HepG2 (cell line): ENCODE data around the gene LTBR. TPM values are rescaled to one million over a fixed set of nuclear protein-coding genes. Genes with fewer than 3 reads are reported as not detected.

Source experiments
- ARNT2 ChIP-seq: sonication (generic); formaldehyde crosslinking; IDR thresholded peaks from 2 replicates; pipeline ENCODE4 v1.8.0; 2022; ENCODE audit warnings: mild to moderate bottlenecking, low read depth, missing genetic modification reagents, moderate library complexity
- CREM ChIP-seq, 2 experiments: sonication (generic) in 1 of 2; formaldehyde crosslinking in 1 of 2; IDR thresholded peaks; 2 replicates each; pipeline versions ENCODE4 v1.4.0 to v1.6.1; 2016 to 2020; ENCODE audit warnings: antibody characterized with exemption in 1 of 2, mild to moderate bottlenecking in 1 of 2, missing genetic modification reagents in 1 of 2
- ETS1 ChIP-seq: sonication (generic); formaldehyde crosslinking; IDR thresholded peaks from 2 replicates; pipeline ENCODE4 v1.4.0; 2020; ENCODE audit warnings: missing genetic modification reagents
- GATAD2A ChIP-seq: IDR thresholded peaks from 2 replicates; pipeline ENCODE4 v1.6.1; 2016
- GZF1 ChIP-seq: sonication (generic); formaldehyde crosslinking; IDR thresholded peaks from 2 replicates; pipeline ENCODE4 v1.5.1; 2020; ENCODE audit warnings: mild to moderate bottlenecking, missing genetic modification reagents
- MTF1 ChIP-seq: sonication (generic); formaldehyde crosslinking; IDR thresholded peaks from 2 replicates; pipeline ENCODE4 v1.5.0; 2020; ENCODE audit warnings: missing genetic modification reagents
- NAIF1 ChIP-seq: sonication (generic); formaldehyde crosslinking; IDR thresholded peaks from 2 replicates; pipeline ENCODE4 v1.5.0; 2020; ENCODE audit warnings: mild to moderate bottlenecking, missing genetic modification reagents, borderline replicate concordance
- PATZ1 ChIP-seq: sonication (generic); formaldehyde crosslinking; IDR thresholded peaks from 2 replicates; pipeline ENCODE4 v1.4.0; 2020; ENCODE audit warnings: missing genetic modification reagents
- PPARG ChIP-seq: conservative IDR thresholded peaks from 2 replicates; pipeline ENCODE4 v1.6.1; 2016; ENCODE audit warnings: missing biosample characterization, missing genetic modification reagents
- RBFOX2 ChIP-seq: fragments of 200-400 bp; formaldehyde crosslinking; IDR thresholded peaks from 2 replicates; pipeline ENCODE4 v1.6.1; 2017; ENCODE audit warnings: low read depth, mild to moderate bottlenecking, low read length
- SMAD3 ChIP-seq: sonication (generic); formaldehyde crosslinking; IDR thresholded peaks from 2 replicates; pipeline ENCODE4 v1.4.0; 2020; ENCODE audit warnings: missing genetic modification reagents
- ZC3H13 ChIP-seq: sonication (generic); formaldehyde crosslinking; IDR thresholded peaks from 2 replicates; pipeline ENCODE4 v1.8.1; 2023; ENCODE audit warnings: mild to moderate bottlenecking, missing genetic modification reagents, moderate library complexity
- ZFAT ChIP-seq: sonication (generic); formaldehyde crosslinking; conservative IDR thresholded peaks from 2 replicates; pipeline ENCODE4 v1.8.1; 2023; ENCODE audit warnings: missing genetic modification reagents, inconsistent platforms
- ZNF547 ChIP-seq: sonication (generic); formaldehyde crosslinking; IDR thresholded peaks from 2 replicates; pipeline ENCODE4 v1.5.1; 2020; ENCODE audit warnings: mild to moderate bottlenecking, missing genetic modification reagents
- ZNF749 ChIP-seq: sonication (generic); formaldehyde crosslinking; IDR thresholded peaks from 2 replicates; pipeline ENCODE4 v1.8.0; 2022; ENCODE audit warnings: mild to moderate bottlenecking, missing genetic modification reagents, moderate library complexity, borderline replicate concordance
- ZNF776 ChIP-seq: sonication (generic); formaldehyde crosslinking; IDR thresholded peaks from 2 replicates; pipeline ENCODE4 v1.4.0; 2020; ENCODE audit warnings: mild to moderate bottlenecking, missing genetic modification reagents
- ZNF788 ChIP-seq: sonication (generic); formaldehyde crosslinking; IDR thresholded peaks from 2 replicates; pipeline ENCODE4 v1.5.0; 2020; ENCODE audit warnings: mild to moderate bottlenecking, missing genetic modification reagents, borderline replicate concordance
- ZSCAN25 ChIP-seq: sonication (generic); formaldehyde crosslinking; IDR thresholded peaks from 2 replicates; pipeline ENCODE4 v1.8.0; 2022; ENCODE audit warnings: mild to moderate bottlenecking, missing genetic modification reagents
- polyA plus RNA-seq, 8 experiments: library from polyadenylated mRNA; depleted of rRNA in 3 of 8; stranded (reverse) in 7 of 8; unstranded in 1 of 8; fragments of >200 nt; fragmentation: Illumina TruSeq in 4 of 8; extraction: Trizol in 4 of 8; gene quantifications; 2 replicates each; pipeline versions ENCODE4 v1.2.1 to v1.2.3, GENCODE V29; 2011 to 2016; ENCODE audit warnings: low read depth in 4 of 8, missing spikeins in 1 of 8, mixed read lengths in 1 of 8; ENCODE audit not compliant: insufficient read depth in 1 of 8
- total RNA-seq, 5 experiments: library from RNA; depleted of rRNA; stranded (reverse); fragments of >200 nt; fragmentation: Illumina TruSeq; extraction: Trizol; gene quantifications; 2 replicates each; pipeline ENCODE4 v1.2.3, GENCODE V29; 2016; ENCODE audit warnings: low read depth in 1 of 5
- TF ChIP-seq, protein P1 (sequence below): IDR thresholded peaks from 2 replicates; pipeline ENCODE4 v1.6.1; 2016; ENCODE audit warnings: low read depth, borderline replicate concordance
- TF ChIP-seq, protein P2 (sequence below): sonication (generic); formaldehyde crosslinking; IDR thresholded peaks from 2 replicates; pipeline ENCODE4 v1.8.0; 2022; ENCODE audit warnings: low read depth, missing genetic modification reagents
- TF ChIP-seq, protein P3 (sequence below): IDR thresholded peaks from 2 replicates; pipeline ENCODE4 v1.6.1; 2018; ENCODE audit warnings: missing genetic modification reagents, mild to moderate bottlenecking, missing compliant biosample characterization
- TF ChIP-seq, protein P4 (sequence below): sonication (generic); formaldehyde crosslinking; IDR thresholded peaks from 2 replicates; pipeline ENCODE4 v1.5.0; 2020; ENCODE audit warnings: mild to moderate bottlenecking, low read depth, missing genetic modification reagents, borderline replicate concordance

The LTBR gene
- total and polyA plus RNA-seq, 2 of the 13 experiments (the other 11 are each of a cell fraction or from before 2014, with no cell fraction given), result 31.4 to 34.8 TPM

- TF ChIP-seq, protein P1, sequence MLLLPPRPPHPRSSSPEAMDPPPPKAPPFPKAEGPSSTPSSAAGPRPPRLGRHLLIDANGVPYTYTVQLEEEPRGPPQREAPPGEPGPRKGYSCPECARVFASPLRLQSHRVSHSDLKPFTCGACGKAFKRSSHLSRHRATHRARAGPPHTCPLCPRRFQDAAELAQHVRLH (CRISPR knock-in tag), result peak; percentile 74; the same call in 1 of the 2 replicates
- TF ChIP-seq ARNT2 (CRISPR knock-in tag), result peak; percentile 54; the same call in 1 of the 2 replicates
- TF ChIP-seq, protein P2, sequence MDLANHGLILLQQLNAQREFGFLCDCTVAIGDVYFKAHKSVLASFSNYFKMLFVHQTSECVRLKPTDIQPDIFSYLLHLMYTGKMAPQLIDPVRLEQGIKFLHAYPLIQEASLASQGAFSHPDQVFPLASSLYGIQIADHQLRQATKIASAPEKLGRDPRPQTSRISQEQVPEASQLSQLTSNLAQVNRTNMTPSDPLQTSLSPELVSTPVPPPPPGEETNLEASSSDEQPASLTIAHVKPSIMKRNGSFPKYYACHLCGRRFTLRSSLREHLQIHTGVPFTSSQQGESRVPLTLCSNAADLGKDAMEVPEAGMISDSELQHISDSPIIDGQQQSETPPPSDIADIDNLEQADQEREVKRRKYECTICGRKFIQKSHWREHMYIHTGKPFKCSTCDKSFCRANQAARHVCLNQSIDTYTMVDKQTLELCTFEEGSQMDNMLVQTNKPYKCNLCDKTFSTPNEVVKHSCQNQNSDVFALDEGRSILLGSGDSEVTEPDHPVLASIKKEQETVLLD, result peak; percentile 73; the same call in 1 of the 2 replicates
- TF ChIP-seq ZNF776, result peak; percentile 93
- TF ChIP-seq MTF1, result no peak
- TF ChIP-seq GZF1 (CRISPR knock-in tag), result no peak
- TF ChIP-seq ZC3H13, result no peak
- peak; percentile 85; the same call in 1 of the 2 replicates for TF ChIP-seq PATZ1 (CRISPR knock-in tag)
- TF ChIP-seq, protein P3, sequence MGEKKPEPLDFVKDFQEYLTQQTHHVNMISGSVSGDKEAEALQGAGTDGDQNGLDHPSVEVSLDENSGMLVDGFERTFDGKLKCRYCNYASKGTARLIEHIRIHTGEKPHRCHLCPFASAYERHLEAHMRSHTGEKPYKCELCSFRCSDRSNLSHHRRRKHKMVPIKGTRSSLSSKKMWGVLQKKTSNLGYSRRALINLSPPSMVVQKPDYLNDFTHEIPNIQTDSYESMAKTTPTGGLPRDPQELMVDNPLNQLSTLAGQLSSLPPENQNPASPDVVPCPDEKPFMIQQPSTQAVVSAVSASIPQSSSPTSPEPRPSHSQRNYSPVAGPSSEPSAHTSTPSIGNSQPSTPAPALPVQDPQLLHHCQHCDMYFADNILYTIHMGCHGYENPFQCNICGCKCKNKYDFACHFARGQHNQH, result peak; percentile 95
- TF ChIP-seq ETS1 (CRISPR knock-in tag), result 0 out of 2 replicates have a peak, but pooled peaks have one; percentile 63
- TF ChIP-seq SMAD3 (CRISPR knock-in tag), result peak; percentile 30; the same call in 1 of the 2 replicates
- peak; percentile 25; the same call in 1 of the 2 replicates for TF ChIP-seq CREM (IDR thresholded peaks at IDR 0.05)
- no peak for TF ChIP-seq CREM (CRISPR knock-in tag; IDR thresholded peaks at IDR 0.05)
- peak; percentile 96 for TF ChIP-seq RBFOX2
- peak; percentile 81; the same call in 1 of the 2 replicates for TF ChIP-seq ZNF788 (CRISPR knock-in tag)
- TF ChIP-seq PPARG (CRISPR knock-in tag), result peak; percentile 73
- peak; percentile 90 for TF ChIP-seq ZNF547 (CRISPR knock-in tag)
- peak; percentile 80 for TF ChIP-seq GATAD2A (CRISPR knock-in tag)
- TF ChIP-seq ZNF749 (CRISPR knock-in tag), result peak; percentile 45; the same call in 1 of the 2 replicates
- TF ChIP-seq ZSCAN25 (CRISPR knock-in tag), result peak; percentile 99
- TF ChIP-seq, protein P4, sequence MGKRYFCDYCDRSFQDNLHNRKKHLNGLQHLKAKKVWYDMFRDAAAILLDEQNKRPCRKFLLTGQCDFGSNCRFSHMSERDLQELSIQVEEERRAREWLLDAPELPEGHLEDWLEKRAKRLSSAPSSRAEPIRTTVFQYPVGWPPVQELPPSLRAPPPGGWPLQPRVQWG (CRISPR knock-in tag), result no peak
- 0 out of 2 replicates have a peak, but pooled peaks have one; percentile 42 for TF ChIP-seq ZFAT (CRISPR knock-in tag)
- no peak; the same call in 1 of the 2 replicates for TF ChIP-seq NAIF1 (CRISPR knock-in tag)
Measured at GRCh38 chr12:6363330-6364043, 20.5 kb upstream of the LTBR start (continued).
